ENCODE measurements around the gene ADAM19. TPM values are rescaled to one million over a fixed set of nuclear protein-coding genes. Genes with fewer than 3 reads are reported as not detected.

ADAM19 gene
- total RNA-seq, 1 donor from 2014 or later: 11.5 TPM

DNA sequence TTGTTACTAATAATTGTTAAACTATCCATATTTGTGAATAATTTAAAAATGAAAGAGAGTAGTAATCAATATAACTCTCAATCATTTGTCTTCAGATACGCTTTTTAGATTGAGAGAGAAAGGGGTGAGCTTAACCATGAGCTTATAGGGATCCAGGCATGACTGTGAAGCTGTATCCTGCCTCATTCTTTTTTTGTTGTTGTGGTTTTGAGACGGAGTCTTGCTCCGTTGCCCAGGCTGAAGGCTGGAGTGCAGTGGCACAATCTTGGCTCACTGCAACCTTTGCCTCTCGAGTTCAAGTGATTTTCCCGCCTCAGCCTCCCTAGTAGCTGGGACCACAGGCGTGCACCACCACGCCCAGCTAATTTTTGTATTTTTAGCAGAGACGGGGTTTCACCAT lies 71.5 kb downstream of the ADAM19 start:
- no peaks in the 10 kb centered on the region for H3K27me3 Mint-ChIP-seq (ENCODE audit: insufficient read depth, low read depth)
- no peak overlapping the region for H3K9ac ChIP-seq
- no peak overlapping the region for H3K27ac Mint-ChIP-seq
- no peaks in the 10 kb centered on the region for H4K20me1 ChIP-seq (ENCODE audit: low read depth)
- no peaks in the 10 kb centered on the region for H3K79me2 ChIP-seq (ENCODE audit: low read depth)
- H3F3A ChIP-seq (ENCODE audit: low read depth): no peaks in the 10 kb centered on the region
- no peak overlapping the region for H2AFZ ChIP-seq (replicated peaks)
- no peak overlapping the region for H3K4me3 Mint-ChIP-seq
- no peaks in the 10 kb centered on the region for H3K9me3 Mint-ChIP-seq
- H3K27me3 ChIP-seq: no peaks in the 10 kb centered on the region
- H3K4me2 ChIP-seq: no peak overlapping the region
- H3K4me1 Mint-ChIP-seq: no peaks in the 10 kb centered on the region
- H3K4me1 ChIP-seq: no peaks in the 10 kb centered on the region
- H3K9me3 ChIP-seq (ENCODE audit: low read depth): no peaks in the 10 kb centered on the region
- H3K36me3 ChIP-seq: no peaks in the 10 kb centered on the region
- H3K4me3 ChIP-seq: no peak overlapping the region
- no peak for DNase-seq (ENCODE audit: low spot score)
- H3K36me3 Mint-ChIP-seq: peaks cover 13% of the 10 kb centered on the region
- TF ChIP-seq EZH2phosphoT487 (IDR thresholded peaks at IDR 0.05) (no peak), EZH2 (IDR thresholded peaks at IDR 0.05) (no peak)
- TF ChIP-seq, protein P1, sequence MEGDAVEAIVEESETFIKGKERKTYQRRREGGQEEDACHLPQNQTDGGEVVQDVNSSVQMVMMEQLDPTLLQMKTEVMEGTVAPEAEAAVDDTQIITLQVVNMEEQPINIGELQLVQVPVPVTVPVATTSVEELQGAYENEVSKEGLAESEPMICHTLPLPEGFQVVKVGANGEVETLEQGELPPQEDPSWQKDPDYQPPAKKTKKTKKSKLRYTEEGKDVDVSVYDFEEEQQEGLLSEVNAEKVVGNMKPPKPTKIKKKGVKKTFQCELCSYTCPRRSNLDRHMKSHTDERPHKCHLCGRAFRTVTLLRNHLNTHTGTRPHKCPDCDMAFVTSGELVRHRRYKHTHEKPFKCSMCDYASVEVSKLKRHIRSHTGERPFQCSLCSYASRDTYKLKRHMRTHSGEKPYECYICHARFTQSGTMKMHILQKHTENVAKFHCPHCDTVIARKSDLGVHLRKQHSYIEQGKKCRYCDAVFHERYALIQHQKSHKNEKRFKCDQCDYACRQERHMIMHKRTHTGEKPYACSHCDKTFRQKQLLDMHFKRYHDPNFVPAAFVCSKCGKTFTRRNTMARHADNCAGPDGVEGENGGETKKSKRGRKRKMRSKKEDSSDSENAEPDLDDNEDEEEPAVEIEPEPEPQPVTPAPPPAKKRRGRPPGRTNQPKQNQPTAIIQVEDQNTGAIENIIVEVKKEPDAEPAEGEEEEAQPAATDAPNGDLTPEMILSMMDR (IDR thresholded peaks at IDR 0.05): no peak
- H3K27ac ChIP-seq: no peak overlapping the region

DNA sequence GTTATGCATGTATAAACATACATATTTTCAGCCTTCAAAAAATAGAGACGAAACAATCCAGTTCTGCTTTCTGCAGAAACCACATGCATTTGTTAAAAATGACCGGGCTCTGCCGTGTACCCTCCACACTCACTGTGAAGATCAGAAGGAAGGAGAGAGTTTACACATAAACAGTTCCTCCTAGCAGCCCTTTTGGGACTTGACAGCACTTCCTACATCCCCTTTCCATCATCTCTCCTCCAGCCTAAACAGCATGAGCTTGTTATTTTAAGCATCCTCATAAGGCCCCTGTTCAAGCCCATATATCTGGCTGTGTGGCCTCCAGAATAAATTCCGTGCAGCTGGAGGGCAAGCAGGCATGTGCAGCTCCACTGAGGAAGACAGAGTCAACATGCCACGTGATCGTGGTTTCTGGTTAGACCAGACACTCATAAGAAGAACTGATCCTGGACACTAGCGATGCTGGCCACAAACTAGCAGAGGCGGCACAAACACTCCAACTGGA lies 73.4 kb downstream of the ADAM19 start:
- Histone ChIP-seq H4K20me1 (ENCODE audit: low read depth) (no peaks in the 10 kb centered on the region), H3K79me2 (ENCODE audit: low read depth) (no peaks in the 10 kb centered on the region), H3K27me3 (no peaks in the 10 kb centered on the region), H3F3A (ENCODE audit: low read depth) (no peaks in the 10 kb centered on the region), H3K9ac (no peak overlapping the region), H3K4me1 (no peaks in the 10 kb centered on the region), H3K4me2 (no peak overlapping the region), H3K27ac (no peak overlapping the region), H3K36me3 (no peaks in the 10 kb centered on the region), H2AFZ (replicated peaks) (no peak overlapping the region), H3K4me3 (no peak overlapping the region), H3K9me3 (ENCODE audit: low read depth) (no peaks in the 10 kb centered on the region)
- H3K27ac Mint-ChIP-seq: no peak overlapping the region
- no peaks in the 10 kb centered on the region for H3K4me1 Mint-ChIP-seq
- H3K27me3 Mint-ChIP-seq (ENCODE audit: insufficient read depth, low read depth): no peaks in the 10 kb centered on the region
- DNase-seq (ENCODE audit: low spot score): no peak
- TF ChIP-seq, protein P1 (IDR thresholded peaks at IDR 0.05): no peak
- TF ChIP-seq EZH2 (IDR thresholded peaks at IDR 0.05): no peak
- no peak for TF ChIP-seq EZH2phosphoT487 (IDR thresholded peaks at IDR 0.05)
- no peak overlapping the region for H3K4me3 Mint-ChIP-seq
- H3K36me3 Mint-ChIP-seq: peaks cover 7% of the 10 kb centered on the region
- H3K9me3 Mint-ChIP-seq: no peaks in the 10 kb centered on the region

DNA sequence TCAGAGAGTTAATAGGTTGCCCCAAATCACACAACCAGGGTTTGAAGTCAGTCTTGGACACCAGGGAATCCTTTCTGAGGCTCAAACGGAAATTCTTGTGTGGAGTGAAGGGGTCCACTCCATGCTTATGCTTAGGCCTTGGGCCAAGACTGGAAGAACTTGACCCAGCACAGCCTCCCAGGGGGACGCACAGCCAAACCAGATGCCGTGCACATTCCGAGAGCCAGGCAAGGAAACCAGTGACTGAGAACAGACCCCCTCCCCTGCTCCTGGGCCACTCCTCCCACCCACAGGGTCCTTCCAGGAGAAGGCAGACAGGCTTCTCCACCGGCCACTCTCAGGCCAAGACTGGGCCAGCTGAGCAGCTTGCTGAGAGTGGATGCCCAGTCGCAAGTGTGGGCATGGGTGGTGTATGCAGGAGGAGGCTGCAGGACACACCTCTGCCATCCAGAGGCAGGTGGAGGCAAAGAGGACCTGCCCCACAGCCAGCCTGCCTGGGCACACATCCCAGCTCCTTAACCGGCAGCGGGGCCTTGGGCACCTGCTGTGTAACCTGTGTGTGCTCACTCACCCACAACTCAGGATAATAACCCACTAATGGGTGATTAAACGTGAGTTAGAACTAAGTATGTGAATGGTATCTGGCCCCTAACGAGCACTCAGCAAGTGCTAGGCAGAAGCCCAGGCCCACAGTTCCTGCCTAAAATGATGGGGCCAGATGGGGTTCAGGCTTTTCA lies 77.5 kb downstream of the ADAM19 start:
- H3K4me1 Mint-ChIP-seq: no peaks in the 10 kb centered on the region
- H3K36me3 ChIP-seq: no peaks in the 10 kb centered on the region
- H3K4me3 ChIP-seq: no peak overlapping the region
- H3K9me3 Mint-ChIP-seq: no peaks in the 10 kb centered on the region
- no peaks in the 10 kb centered on the region for H4K20me1 ChIP-seq (ENCODE audit: low read depth)
- no peaks in the 10 kb centered on the region for H3K4me1 ChIP-seq
- H3K27ac Mint-ChIP-seq: no peak overlapping the region
- H3K9ac ChIP-seq: no peak overlapping the region
- H3K27ac ChIP-seq: no peak overlapping the region
- H3K9me3 ChIP-seq (ENCODE audit: low read depth): no peaks in the 10 kb centered on the region
- DNase-seq (ENCODE audit: low spot score): no peak
- no peak overlapping the region for H3K4me3 Mint-ChIP-seq
- no peak overlapping the region for H3K4me2 ChIP-seq
- H3K79me2 ChIP-seq (ENCODE audit: low read depth): no peaks in the 10 kb centered on the region
- H3F3A ChIP-seq (ENCODE audit: low read depth): no peaks in the 10 kb centered on the region
- no peaks in the 10 kb centered on the region for H3K27me3 Mint-ChIP-seq (ENCODE audit: insufficient read depth, low read depth)
- H3K27me3 ChIP-seq: no peaks in the 10 kb centered on the region
- peaks cover 12% of the 10 kb centered on the region for H3K36me3 Mint-ChIP-seq
- TF ChIP-seq EZH2 (IDR thresholded peaks at IDR 0.05): no peak
- no peak for TF ChIP-seq EZH2phosphoT487 (IDR thresholded peaks at IDR 0.05)
- TF ChIP-seq, protein P1 (IDR thresholded peaks at IDR 0.05): no peak
- no peak overlapping the region for H2AFZ ChIP-seq (replicated peaks)
